WTC11 (cell line): ENCODE measurements around the gene BTF3. TPM values are rescaled to one million over a fixed set of nuclear protein-coding genes. Genes with fewer than 3 reads are reported as not detected.
"Not testable (repeated sequence)": the region's sequence is repeated elsewhere in the genome, so short reads cannot be mapped to it uniquely, and the experiment has no call there.

Experiments
- ATAC-seq: fragments of 200-7000 bp; cut with Tn5 transposase; 2 replicates; pipeline ENCODE4 v1.10.0; 2021; ENCODE audit warnings: mild to moderate bottlenecking, moderate library complexity
- CTCF ChIA-PET: fragments of 300-600 bp; sonication (Branson Sonifier 250); formaldehyde crosslinking; loops from one replicate; lab custom pipeline; 2021; ENCODE audit warnings: antibody characterized with exemption; lab: Charles Lee
- POLR2A ChIA-PET: fragments of 350-600 bp; sonication (Branson Sonifier 250); formaldehyde crosslinking; loops from one replicate; lab custom pipeline; 2021; ENCODE audit warnings: antibody characterized with exemption; lab: Charles Lee
- DNase-seq: peaks from one replicate; pipeline ENCODE4 v3.0.0; 2021; ENCODE audit warnings: low spot score
- H3K27ac Mint-ChIP-seq: 2 replicates; pipeline ENCODE4 v1.8.0; 2021; ENCODE audit warnings: mixed read lengths
- H3K27me3 Mint-ChIP-seq: 2 replicates; pipeline ENCODE4 v1.8.0; 2021; ENCODE audit warnings: low read depth, mild to moderate bottlenecking, moderate library complexity, mixed read lengths
- H3K36me3 Mint-ChIP-seq: 2 replicates; pipeline ENCODE4 v1.8.0; 2021; ENCODE audit warnings: mixed read lengths
- H3K4me1 Mint-ChIP-seq: 2 replicates; pipeline ENCODE4 v1.8.0; 2022; ENCODE audit warnings: mixed read lengths
- H3K4me3 Mint-ChIP-seq: 2 replicates; pipeline ENCODE4 v1.8.0; 2021; ENCODE audit warnings: mild to moderate bottlenecking, moderate library complexity, mixed read lengths
- H3K9me3 Mint-ChIP-seq: 2 replicates; pipeline ENCODE4 v1.8.0; 2021; ENCODE audit warnings: mixed read lengths
- ELF4 ChIP-seq: sonication (generic); formaldehyde crosslinking; IDR thresholded peaks from 2 replicates; pipeline ENCODE4 v1.8.1; 2022; ENCODE audit warnings: low read depth, mild to moderate bottlenecking, moderate library complexity, missing genetic modification reagents
- ESRRA ChIP-seq: sonication (generic); formaldehyde crosslinking; IDR thresholded peaks from 2 replicates; pipeline ENCODE4 v1.8.1; 2022; ENCODE audit warnings: mild to moderate bottlenecking, missing genetic modification reagents, borderline replicate concordance
- FOXK1 ChIP-seq: sonication (generic); formaldehyde crosslinking; IDR thresholded peaks from 2 replicates; pipeline ENCODE4 v1.8.0; 2022; ENCODE audit warnings: mild to moderate bottlenecking, moderate library complexity, missing genetic modification reagents
- GRHL2 ChIP-seq: fragments of 250-450 bp; sonication (Bioruptor Pico); IDR thresholded peaks from 2 replicates; pipeline ENCODE4 v1.8.0; 2022; ENCODE audit warnings: mild to moderate bottlenecking, moderate library complexity; ENCODE audit not compliant: insufficient replicate concordance, severe bottlenecking
- KAT7 ChIP-seq: sonication (generic); formaldehyde crosslinking; IDR thresholded peaks from 2 replicates; pipeline ENCODE4 v1.8.1; 2023; ENCODE audit warnings: missing genetic modification reagents, mild to moderate bottlenecking, borderline replicate concordance
- OVOL2 ChIP-seq: fragments of 250-450 bp; sonication (Bioruptor Pico); IDR thresholded peaks from 2 replicates; pipeline ENCODE4 v1.9.0; 2021; ENCODE audit warnings: mild to moderate bottlenecking, borderline replicate concordance
- SP1 ChIP-seq: sonication (generic); formaldehyde crosslinking; conservative IDR thresholded peaks from 2 replicates; pipeline ENCODE4 v1.8.1; 2022; ENCODE audit warnings: missing genetic modification reagents
- ZNF317 ChIP-seq: sonication (generic); formaldehyde crosslinking; IDR thresholded peaks from 2 replicates; pipeline ENCODE4 v1.8.1; 2023; ENCODE audit warnings: low read depth, mild to moderate bottlenecking, moderate library complexity, missing genetic modification reagents, borderline replicate concordance
- ZNF423 ChIP-seq: fragments of 250-450 bp; sonication (Bioruptor Pico); IDR thresholded peaks from 2 replicates; pipeline ENCODE4 v2.1.2; 2022; ENCODE audit warnings: mild to moderate bottlenecking, moderate library complexity
- total RNA-seq: library from RNA; stranded (reverse); gene quantifications from 3 replicates; pipeline ENCODE4 v1.2.3, GENCODE V29; 2021
- TF ChIP-seq, protein P1 (sequence below): sonication (generic); formaldehyde crosslinking; IDR thresholded peaks from 2 replicates; pipeline ENCODE4 v1.8.0; 2023; ENCODE audit warnings: missing genetic modification reagents, mild to moderate bottlenecking, borderline replicate concordance
- TF ChIP-seq, protein P2 (sequence below): sonication (generic); formaldehyde crosslinking; IDR thresholded peaks from 2 replicates; pipeline ENCODE4 v1.8.0; 2022; ENCODE audit warnings: mild to moderate bottlenecking, missing genetic modification reagents
- TF ChIP-seq, protein P3 (sequence below): sonication (generic); formaldehyde crosslinking; IDR thresholded peaks from 2 replicates; pipeline ENCODE4 v1.8.1; 2022; ENCODE audit warnings: mild to moderate bottlenecking, moderate library complexity, missing genetic modification reagents
- TF ChIP-seq, protein P4 (sequence below): sonication (generic); formaldehyde crosslinking; IDR thresholded peaks from 2 replicates; pipeline ENCODE4 v1.8.0; 2022; ENCODE audit warnings: mild to moderate bottlenecking, missing genetic modification reagents
- TF ChIP-seq, protein P5 (sequence below): sonication (generic); formaldehyde crosslinking; IDR thresholded peaks from 2 replicates; pipeline ENCODE4 v1.8.1; 2023; ENCODE audit warnings: mild to moderate bottlenecking, missing genetic modification reagents, moderate library complexity
- TF ChIP-seq, protein P6 (sequence below): sonication (generic); formaldehyde crosslinking; IDR thresholded peaks from 2 replicates; pipeline ENCODE4 v1.8.1; 2022; ENCODE audit warnings: missing genetic modification reagents, borderline replicate concordance

The BTF3 gene
- total RNA-seq, 1 experiment from 2014 or later: 736 TPM

DNA sequence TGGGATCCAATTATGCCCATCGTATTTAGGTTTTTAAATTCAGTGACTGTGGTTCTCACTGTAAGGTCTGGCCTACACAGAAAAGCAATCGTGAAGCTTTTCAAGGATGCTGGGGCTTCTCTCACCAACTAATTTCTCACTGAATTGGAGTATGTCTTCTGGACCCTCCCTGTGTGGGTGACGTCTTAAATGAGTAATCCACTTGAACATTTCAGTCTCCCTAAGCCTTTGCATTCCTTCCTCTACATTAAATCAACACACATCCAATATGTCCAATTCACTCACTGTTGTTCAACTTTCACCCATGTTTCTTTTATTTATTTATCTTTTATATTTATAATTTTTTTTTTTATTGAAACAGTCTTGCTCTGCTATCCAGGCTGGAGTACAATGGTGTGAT, 12.5 kb upstream of the BTF3 start (continued):
- TF ChIP-seq, protein P1, sequence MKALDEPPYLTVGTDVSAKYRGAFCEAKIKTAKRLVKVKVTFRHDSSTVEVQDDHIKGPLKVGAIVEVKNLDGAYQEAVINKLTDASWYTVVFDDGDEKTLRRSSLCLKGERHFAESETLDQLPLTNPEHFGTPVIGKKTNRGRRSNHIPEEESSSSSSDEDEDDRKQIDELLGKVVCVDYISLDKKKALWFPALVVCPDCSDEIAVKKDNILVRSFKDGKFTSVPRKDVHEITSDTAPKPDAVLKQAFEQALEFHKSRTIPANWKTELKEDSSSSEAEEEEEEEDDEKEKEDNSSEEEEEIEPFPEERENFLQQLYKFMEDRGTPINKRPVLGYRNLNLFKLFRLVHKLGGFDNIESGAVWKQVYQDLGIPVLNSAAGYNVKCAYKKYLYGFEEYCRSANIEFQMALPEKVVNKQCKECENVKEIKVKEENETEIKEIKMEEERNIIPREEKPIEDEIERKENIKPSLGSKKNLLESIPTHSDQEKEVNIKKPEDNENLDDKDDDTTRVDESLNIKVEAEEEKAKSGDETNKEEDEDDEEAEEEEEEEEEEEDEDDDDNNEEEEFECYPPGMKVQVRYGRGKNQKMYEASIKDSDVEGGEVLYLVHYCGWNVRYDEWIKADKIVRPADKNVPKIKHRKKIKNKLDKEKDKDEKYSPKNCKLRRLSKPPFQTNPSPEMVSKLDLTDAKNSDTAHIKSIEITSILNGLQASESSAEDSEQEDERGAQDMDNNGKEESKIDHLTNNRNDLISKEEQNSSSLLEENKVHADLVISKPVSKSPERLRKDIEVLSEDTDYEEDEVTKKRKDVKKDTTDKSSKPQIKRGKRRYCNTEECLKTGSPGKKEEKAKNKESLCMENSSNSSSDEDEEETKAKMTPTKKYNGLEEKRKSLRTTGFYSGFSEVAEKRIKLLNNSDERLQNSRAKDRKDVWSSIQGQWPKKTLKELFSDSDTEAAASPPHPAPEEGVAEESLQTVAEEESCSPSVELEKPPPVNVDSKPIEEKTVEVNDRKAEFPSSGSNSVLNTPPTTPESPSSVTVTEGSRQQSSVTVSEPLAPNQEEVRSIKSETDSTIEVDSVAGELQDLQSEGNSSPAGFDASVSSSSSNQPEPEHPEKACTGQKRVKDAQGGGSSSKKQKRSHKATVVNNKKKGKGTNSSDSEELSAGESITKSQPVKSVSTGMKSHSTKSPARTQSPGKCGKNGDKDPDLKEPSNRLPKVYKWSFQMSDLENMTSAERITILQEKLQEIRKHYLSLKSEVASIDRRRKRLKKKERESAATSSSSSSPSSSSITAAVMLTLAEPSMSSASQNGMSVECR: no peak
- TF ChIP-seq, protein P2, sequence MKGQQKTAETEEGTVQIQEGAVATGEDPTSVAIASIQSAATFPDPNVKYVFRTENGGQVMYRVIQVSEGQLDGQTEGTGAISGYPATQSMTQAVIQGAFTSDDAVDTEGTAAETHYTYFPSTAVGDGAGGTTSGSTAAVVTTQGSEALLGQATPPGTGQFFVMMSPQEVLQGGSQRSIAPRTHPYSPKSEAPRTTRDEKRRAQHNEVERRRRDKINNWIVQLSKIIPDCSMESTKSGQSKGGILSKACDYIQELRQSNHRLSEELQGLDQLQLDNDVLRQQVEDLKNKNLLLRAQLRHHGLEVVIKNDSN (CRISPR knock-in tag): no peak
- TF ChIP-seq, protein P3, sequence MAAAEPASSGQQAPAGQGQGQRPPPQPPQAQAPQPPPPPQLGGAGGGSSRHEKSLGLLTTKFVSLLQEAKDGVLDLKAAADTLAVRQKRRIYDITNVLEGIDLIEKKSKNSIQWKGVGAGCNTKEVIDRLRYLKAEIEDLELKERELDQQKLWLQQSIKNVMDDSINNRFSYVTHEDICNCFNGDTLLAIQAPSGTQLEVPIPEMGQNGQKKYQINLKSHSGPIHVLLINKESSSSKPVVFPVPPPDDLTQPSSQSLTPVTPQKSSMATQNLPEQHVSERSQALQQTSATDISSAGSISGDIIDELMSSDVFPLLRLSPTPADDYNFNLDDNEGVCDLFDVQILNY: no peak
- TF ChIP-seq, protein P4, sequence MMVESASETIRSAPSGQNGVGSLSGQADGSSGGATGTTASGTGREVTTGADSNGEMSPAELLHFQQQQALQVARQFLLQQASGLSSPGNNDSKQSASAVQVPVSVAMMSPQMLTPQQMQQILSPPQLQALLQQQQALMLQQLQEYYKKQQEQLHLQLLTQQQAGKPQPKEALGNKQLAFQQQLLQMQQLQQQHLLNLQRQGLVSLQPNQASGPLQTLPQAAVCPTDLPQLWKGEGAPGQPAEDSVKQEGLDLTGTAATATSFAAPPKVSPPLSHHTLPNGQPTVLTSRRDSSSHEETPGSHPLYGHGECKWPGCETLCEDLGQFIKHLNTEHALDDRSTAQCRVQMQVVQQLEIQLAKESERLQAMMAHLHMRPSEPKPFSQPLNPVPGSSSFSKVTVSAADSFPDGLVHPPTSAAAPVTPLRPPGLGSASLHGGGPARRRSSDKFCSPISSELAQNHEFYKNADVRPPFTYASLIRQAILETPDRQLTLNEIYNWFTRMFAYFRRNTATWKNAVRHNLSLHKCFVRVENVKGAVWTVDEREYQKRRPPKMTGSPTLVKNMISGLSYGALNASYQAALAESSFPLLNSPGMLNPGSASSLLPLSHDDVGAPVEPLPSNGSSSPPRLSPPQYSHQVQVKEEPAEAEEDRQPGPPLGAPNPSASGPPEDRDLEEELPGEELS (CRISPR knock-in tag): no peak
- TF ChIP-seq GRHL2 (CRISPR knock-in tag) (no peak), KAT7 (no peak), OVOL2 (CRISPR knock-in tag) (no peak)

DNA sequence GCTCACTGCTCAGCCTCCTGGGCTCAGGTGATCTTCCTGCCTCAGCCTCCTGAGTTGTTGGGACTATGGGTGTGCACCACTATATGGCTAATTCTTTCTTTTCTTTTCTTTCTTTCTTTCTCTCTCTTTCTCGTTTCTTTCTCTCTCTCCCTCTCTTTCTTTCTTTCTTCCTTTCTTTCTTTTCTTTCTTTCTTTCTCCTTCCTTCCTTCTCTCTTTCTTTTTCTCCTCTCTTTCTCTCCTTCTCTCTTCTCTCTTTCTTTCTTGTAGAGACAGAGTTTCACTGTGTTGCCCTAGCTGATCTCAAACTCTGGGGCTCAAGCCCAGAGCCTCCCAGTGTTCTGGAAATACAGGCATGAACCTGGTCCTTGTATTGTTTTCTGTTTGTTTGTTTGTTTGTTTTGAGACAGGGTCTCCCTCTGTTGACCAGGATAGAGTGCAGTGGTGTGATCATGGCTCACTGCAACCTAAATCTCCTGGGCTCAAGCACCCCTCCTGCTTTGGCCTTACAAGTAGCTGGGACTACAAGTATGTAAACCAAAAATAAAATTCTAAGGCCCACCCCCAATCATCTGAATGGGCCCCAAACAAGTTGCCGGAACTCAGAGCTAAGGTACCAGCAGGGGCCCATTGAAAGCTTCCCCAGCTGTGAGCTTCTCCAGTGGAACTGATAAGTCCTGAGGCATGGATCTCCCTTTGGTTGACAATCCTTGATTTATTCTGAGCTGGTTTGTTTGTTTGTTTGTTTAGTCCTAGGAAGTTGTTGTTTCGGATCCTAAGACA, 11.9 kb upstream of the BTF3 start:
- peak overlapping the region; percentile 98 for H3K27ac Mint-ChIP-seq
- H3K36me3 Mint-ChIP-seq: no peaks in the 10 kb centered on the region
- ATAC-seq (peak; percentile 33), DNase-seq (no peak)
- H3K9me3 Mint-ChIP-seq: peaks cover 6% of the 10 kb centered on the region
- ChIA-PET CTCF (interaction anchor here (1.0 to 2.9 kb wide), 9 partner anchors 10 to 307 kb away, joined by 3 to 27 read pairs (median 5); partner anchors contain the start of genes BTF3 and FOXD1), POLR2A (interaction anchor here (0.7 to 2.6 kb wide), 3 partner anchors 13 to 38 kb away, joined by 3 to 21 read pairs (median 3); partner anchors contain the start of genes BTF3 and FOXD1)
- H3K27me3 Mint-ChIP-seq: no peaks in the 10 kb centered on the region
- peaks cover 64% of the 10 kb centered on the region for H3K4me1 Mint-ChIP-seq
- H3K4me3 Mint-ChIP-seq: peak overlapping the region; percentile 56
- TF ChIP-seq, protein P4 (CRISPR knock-in tag): peak; percentile 24; the same call in 1 of the 2 replicates
- TF ChIP-seq ELF4 (CRISPR knock-in tag) (no peak), SP1 (CRISPR knock-in tag) (peak; percentile 39; the same call in 1 of the 2 replicates), FOXK1 (CRISPR knock-in tag) (no peak), ESRRA (CRISPR knock-in tag) (no peak), ZNF423 (CRISPR knock-in tag) (peak; percentile 43), ZNF317 (no peak)
- TF ChIP-seq, protein P5, sequence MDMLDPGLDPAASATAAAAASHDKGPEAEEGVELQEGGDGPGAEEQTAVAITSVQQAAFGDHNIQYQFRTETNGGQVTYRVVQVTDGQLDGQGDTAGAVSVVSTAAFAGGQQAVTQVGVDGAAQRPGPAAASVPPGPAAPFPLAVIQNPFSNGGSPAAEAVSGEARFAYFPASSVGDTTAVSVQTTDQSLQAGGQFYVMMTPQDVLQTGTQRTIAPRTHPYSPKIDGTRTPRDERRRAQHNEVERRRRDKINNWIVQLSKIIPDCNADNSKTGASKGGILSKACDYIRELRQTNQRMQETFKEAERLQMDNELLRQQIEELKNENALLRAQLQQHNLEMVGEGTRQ: 0 out of 2 replicates have a peak, but pooled peaks have one; percentile 11
- TF ChIP-seq, protein P6, sequence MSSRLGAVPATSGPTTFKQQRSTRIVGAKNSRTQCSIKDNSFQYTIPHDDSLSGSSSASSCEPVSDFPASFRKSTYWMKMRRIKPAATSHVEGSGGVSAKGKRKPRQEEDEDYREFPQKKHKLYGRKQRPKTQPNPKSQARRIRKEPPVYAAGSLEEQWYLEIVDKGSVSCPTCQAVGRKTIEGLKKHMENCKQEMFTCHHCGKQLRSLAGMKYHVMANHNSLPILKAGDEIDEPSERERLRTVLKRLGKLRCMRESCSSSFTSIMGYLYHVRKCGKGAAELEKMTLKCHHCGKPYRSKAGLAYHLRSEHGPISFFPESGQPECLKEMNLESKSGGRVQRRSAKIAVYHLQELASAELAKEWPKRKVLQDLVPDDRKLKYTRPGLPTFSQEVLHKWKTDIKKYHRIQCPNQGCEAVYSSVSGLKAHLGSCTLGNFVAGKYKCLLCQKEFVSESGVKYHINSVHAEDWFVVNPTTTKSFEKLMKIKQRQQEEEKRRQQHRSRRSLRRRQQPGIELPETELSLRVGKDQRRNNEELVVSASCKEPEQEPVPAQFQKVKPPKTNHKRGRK (CRISPR knock-in tag): peak; percentile 98

DNA sequence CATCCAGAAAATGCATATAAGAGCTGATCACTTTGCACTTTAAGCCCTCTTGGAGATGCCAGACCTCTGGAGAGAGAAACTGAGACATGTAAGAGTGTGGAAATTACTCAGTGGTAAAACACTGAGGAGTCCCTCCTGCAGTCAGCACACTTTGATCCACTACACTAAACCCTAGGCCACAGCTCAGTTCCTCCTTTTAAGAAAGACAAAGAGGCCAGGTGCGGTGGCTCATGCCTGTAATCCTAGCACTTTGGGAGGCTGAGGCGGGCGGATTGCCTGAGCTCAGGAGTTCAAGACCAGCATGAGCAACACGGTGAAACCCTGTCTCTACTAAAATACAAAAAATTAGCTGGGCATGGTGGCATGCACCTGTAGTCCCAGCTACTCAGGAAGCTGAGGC, 11.0 kb upstream of the BTF3 start:
- peaks cover 67% of the 10 kb centered on the region for H3K4me1 Mint-ChIP-seq
- H3K4me3 Mint-ChIP-seq: peak overlapping the region; percentile 56
- peak; percentile 59 for ATAC-seq
- ChIA-PET CTCF (interaction anchor here (0.7 to 2.9 kb wide), 10 partner anchors 9 to 306 kb away, joined by 3 to 27 read pairs (median 5); partner anchors contain the start of genes ANKRA2, BTF3 and FOXD1), POLR2A (interaction anchor here (0.9 to 2.6 kb wide), 4 partner anchors 9 to 33 kb away, joined by 3 to 21 read pairs (median 3); partner anchors contain the start of gene BTF3)
- not testable (repeated sequence) for H3K36me3 Mint-ChIP-seq, H3K9me3 Mint-ChIP-seq, DNase-seq, H3K27me3 Mint-ChIP-seq
- H3K27ac Mint-ChIP-seq: peak overlapping the region; percentile 98
